Activated CD8-positive, alpha-beta T cell treated with anti-CD3 and anti-CD28 coated beads for 36 hours (primary cell): ENCODE data around the gene TRIM24. TPM values are rescaled to one million over a fixed set of nuclear protein-coding genes. Genes with fewer than 3 reads are reported as not detected.
A peak's percentile ranks its signal among the peaks of the same experiment; 100 is the strongest.

Experiments used
- ATAC-seq: fragments of 200-7000 bp; cut with Tn5 transposase; one replicate; pipeline ENCODE4 v1.10.0; 2021; ENCODE audit warnings: mild to moderate bottlenecking, moderate library complexity
- CTCF ChIA-PET: fragments of 350-600 bp; sonication (Branson Sonifier 250); formaldehyde crosslinking; loops from one replicate; lab custom pipeline; 2021; ENCODE audit warnings: antibody characterized with exemption; lab: Charles Lee
- POLR2A ChIA-PET: fragments of 350-600 bp; sonication (Branson Sonifier 250); formaldehyde crosslinking; loops from one replicate; lab custom pipeline; 2021; ENCODE audit warnings: antibody characterized with exemption; lab: Charles Lee
- DNase-seq: peaks from one replicate; pipeline ENCODE4 v3.0.0-alpha.2; 2020
- H3K27ac Mint-ChIP-seq: one replicate; pipeline ENCODE4 v1.8.0; 2021; ENCODE audit warnings: mild to moderate bottlenecking, mixed read lengths
- H3K27me3 Mint-ChIP-seq: one replicate; pipeline ENCODE4 v1.8.0; 2021; ENCODE audit warnings: mixed read lengths
- H3K36me3 Mint-ChIP-seq: one replicate; pipeline ENCODE4 v1.8.0; 2021; ENCODE audit warnings: low read depth, mixed read lengths
- H3K4me1 Mint-ChIP-seq: one replicate; pipeline ENCODE4 v1.8.0; 2021; ENCODE audit warnings: low read depth, mixed read lengths
- H3K4me3 Mint-ChIP-seq: one replicate; pipeline ENCODE4 v1.8.0; 2021; ENCODE audit warnings: mild to moderate bottlenecking, moderate library complexity, mixed read lengths
- H3K9me3 Mint-ChIP-seq: one replicate; pipeline ENCODE4 v1.8.0; 2021; ENCODE audit warnings: mixed read lengths
- intact Hi-C: fragments of 100-400 bp; cut with micrococcal nuclease; formaldehyde crosslinking; loops from one replicate; pipeline ENCODE4 v1.10.0; 2022
- total RNA-seq, 2 experiments: library from RNA; stranded (reverse); gene quantifications; one replicate each; pipeline ENCODE4 v1.2.3, GENCODE V29; 2021
- TF ChIP-seq, protein P1 (sequence below): fragments of 200-600 bp; IDR thresholded peaks from one replicate; pipeline ENCODE4 v1.8.0; 2022; ENCODE audit warnings: antibody characterized with exemption, mild to moderate bottlenecking

Gene TRIM24
- total RNA-seq, 2 experiments from 2014 or later: 13.9 to 16.7 TPM

- peaks cover 27% of the 10 kb centered on the region for H3K4me1 Mint-ChIP-seq
- POLR2A ChIA-PET: no interaction called here
- H3K36me3 Mint-ChIP-seq: peaks cover 36% of the 10 kb centered on the region
Measured at GRCh38 chr7:138500892-138501291, 40.8 kb downstream of the TRIM24 start.

DNA sequence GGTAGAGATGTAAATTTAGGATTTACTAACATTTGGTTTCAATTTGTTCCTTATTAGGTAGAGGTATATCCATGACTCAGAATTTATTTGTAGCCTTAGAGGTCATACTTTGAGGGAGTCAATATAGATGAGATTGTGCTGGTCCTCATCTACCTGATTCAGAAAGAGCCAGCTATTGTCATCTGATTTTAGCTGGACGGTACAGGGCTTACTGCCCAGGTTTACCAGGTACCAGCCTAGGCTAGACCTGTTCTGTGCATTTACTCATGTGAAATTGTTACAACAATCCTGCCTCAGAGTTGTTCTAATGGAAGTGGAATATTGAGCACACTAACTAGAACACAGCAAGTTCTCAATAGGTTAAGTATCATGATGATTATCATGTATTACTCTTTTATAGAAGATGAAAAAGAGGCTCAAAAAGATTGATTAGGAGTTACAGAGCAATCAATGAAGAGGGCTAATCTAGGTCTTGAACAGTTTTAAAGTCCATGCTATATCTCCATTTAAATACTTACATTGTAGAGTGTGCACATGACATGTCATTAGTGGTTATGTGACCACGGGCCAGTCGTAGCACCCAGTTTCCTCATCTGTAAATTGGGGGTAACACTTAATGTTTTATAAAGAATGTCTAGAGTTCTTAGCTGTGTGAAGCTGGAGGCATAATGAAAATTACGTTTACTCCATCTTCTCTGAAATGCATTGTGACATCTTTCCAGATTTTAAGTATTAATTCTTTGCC, 42.1 kb downstream of the TRIM24 start:
- peaks cover 28% of the 10 kb centered on the region for H3K4me1 Mint-ChIP-seq
- H3K36me3 Mint-ChIP-seq: peaks cover 38% of the 10 kb centered on the region
- CTCF ChIA-PET: no interaction called here
- H3K27ac Mint-ChIP-seq: no peak overlapping the region
- no peak overlapping the region for H3K4me3 Mint-ChIP-seq
- TF ChIP-seq, protein P1, sequence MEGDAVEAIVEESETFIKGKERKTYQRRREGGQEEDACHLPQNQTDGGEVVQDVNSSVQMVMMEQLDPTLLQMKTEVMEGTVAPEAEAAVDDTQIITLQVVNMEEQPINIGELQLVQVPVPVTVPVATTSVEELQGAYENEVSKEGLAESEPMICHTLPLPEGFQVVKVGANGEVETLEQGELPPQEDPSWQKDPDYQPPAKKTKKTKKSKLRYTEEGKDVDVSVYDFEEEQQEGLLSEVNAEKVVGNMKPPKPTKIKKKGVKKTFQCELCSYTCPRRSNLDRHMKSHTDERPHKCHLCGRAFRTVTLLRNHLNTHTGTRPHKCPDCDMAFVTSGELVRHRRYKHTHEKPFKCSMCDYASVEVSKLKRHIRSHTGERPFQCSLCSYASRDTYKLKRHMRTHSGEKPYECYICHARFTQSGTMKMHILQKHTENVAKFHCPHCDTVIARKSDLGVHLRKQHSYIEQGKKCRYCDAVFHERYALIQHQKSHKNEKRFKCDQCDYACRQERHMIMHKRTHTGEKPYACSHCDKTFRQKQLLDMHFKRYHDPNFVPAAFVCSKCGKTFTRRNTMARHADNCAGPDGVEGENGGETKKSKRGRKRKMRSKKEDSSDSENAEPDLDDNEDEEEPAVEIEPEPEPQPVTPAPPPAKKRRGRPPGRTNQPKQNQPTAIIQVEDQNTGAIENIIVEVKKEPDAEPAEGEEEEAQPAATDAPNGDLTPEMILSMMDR: no peak
- ATAC-seq (no peak), DNase-seq (no peak)
- H3K9me3 Mint-ChIP-seq: peaks cover 8% of the 10 kb centered on the region
- intact Hi-C loops: no loop called here
- POLR2A ChIA-PET: no interaction called here
- H3K27me3 Mint-ChIP-seq: no peaks in the 10 kb centered on the region

More at GRCh38 chr7:138500892-138501291, 40.8 kb downstream of the TRIM24 start:
- TF ChIP-seq, protein P1: no peak
- H3K4me3 Mint-ChIP-seq: no peak overlapping the region
- no peaks in the 10 kb centered on the region for H3K27me3 Mint-ChIP-seq
- no peak overlapping the region for H3K27ac Mint-ChIP-seq
- DNase-seq (no peak), ATAC-seq (peak; percentile 58)
- H3K9me3 Mint-ChIP-seq: peaks cover 8% of the 10 kb centered on the region
- intact Hi-C loops: no loop called here
- CTCF ChIA-PET: interaction anchor here (1.0 kb wide), 1 partner anchor 13 kb away, joined by 3 read pairs; no protein-coding TSS in a partner anchor

- ChIA-PET POLR2A (interaction anchor here (0.7 to 0.9 kb wide), 2 partner anchors 8 to 83 kb away, joined by 3 read pairs; no protein-coding TSS in a partner anchor), CTCF (no interaction called here)
- DNase-seq: no peak
- Mint-ChIP-seq H3K4me1 (peaks cover 26% of the 10 kb centered on the region), H3K36me3 (peaks cover 43% of the 10 kb centered on the region), H3K4me3 (no peak overlapping the region), H3K27me3 (no peaks in the 10 kb centered on the region), H3K27ac (no peak overlapping the region), H3K9me3 (peaks cover 2% of the 10 kb centered on the region)
- intact Hi-C loops: no loop called here
- no peak for ATAC-seq
- TF ChIP-seq, protein P1: no peak
Measured at GRCh38 chr7:138505361-138505873, 45.4 kb downstream of the TRIM24 start.

- TF ChIP-seq, protein P1: no peak
- H3K36me3 Mint-ChIP-seq: peaks cover 56% of the 10 kb centered on the region
- H3K27ac Mint-ChIP-seq: no peak overlapping the region
- ATAC-seq: no peak
- no peaks in the 10 kb centered on the region for H3K27me3 Mint-ChIP-seq
- ChIA-PET CTCF (no interaction called here), POLR2A (no interaction called here)
- no peak overlapping the region for H3K4me3 Mint-ChIP-seq
- H3K9me3 Mint-ChIP-seq: peaks cover 6% of the 10 kb centered on the region
- intact Hi-C loops: no loop called here
- no peak for DNase-seq
- peaks cover 26% of the 10 kb centered on the region for H3K4me1 Mint-ChIP-seq
Measured at GRCh38 chr7:138506764-138507163, 46.7 kb downstream of the TRIM24 start.

- POLR2A ChIA-PET: no interaction called here
Measured at GRCh38 chr7:138510003-138510402, 49.9 kb downstream of the TRIM24 start.

More at GRCh38 chr7:138510003-138510402, 49.9 kb downstream of the TRIM24 start:
- Mint-ChIP-seq H3K27me3 (no peaks in the 10 kb centered on the region), H3K4me1 (peaks cover 17% of the 10 kb centered on the region), H3K27ac (no peak overlapping the region), H3K9me3 (peaks cover 8% of the 10 kb centered on the region), H3K4me3 (no peak overlapping the region), H3K36me3 (peaks cover 72% of the 10 kb centered on the region)
- TF ChIP-seq, protein P1: no peak
- CTCF ChIA-PET: no interaction called here
- DNase-seq (no peak), ATAC-seq (no peak)
- intact Hi-C loops: no loop called here
